Measurements from ENCODE around the gene SEC24D.

Gene SEC24D

DNA sequence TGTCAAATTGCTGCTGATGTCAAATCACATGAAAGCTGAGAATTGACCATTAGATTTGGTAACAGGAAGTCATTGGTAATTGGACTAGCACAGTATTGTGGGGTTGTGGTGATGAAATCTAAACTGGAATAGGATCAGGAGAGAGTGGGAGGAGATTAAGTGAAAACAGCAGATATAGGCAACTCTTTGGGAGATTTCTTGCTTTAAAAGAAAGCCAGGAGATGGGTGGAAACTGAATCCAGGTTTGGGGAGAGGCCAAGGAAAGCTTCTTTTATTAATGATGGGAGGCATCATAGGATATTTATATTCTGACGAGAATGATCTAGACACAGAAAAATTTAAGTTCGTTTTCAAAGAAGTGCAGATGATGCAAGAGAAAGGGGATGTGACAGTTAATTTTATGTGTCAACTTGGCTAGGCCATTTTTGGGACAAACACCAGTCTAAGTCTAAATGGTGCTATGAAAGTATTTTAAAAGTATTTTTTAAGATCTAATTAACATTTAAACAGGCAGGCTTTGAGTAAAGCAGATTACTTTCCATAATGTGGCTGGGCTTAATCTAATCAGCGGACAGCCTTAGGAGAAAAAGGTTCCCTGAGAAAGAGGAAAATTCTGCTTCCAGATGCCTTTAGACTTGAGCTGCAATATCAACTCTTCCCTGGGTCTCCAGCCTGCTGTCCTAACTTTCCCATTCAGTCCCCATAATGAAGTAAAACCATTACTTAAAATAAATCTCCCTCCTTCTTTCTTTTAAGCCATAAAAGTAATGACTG lies 24.7 kb downstream of the SEC24D start:
- TF ChIP-seq, protein P1, sequence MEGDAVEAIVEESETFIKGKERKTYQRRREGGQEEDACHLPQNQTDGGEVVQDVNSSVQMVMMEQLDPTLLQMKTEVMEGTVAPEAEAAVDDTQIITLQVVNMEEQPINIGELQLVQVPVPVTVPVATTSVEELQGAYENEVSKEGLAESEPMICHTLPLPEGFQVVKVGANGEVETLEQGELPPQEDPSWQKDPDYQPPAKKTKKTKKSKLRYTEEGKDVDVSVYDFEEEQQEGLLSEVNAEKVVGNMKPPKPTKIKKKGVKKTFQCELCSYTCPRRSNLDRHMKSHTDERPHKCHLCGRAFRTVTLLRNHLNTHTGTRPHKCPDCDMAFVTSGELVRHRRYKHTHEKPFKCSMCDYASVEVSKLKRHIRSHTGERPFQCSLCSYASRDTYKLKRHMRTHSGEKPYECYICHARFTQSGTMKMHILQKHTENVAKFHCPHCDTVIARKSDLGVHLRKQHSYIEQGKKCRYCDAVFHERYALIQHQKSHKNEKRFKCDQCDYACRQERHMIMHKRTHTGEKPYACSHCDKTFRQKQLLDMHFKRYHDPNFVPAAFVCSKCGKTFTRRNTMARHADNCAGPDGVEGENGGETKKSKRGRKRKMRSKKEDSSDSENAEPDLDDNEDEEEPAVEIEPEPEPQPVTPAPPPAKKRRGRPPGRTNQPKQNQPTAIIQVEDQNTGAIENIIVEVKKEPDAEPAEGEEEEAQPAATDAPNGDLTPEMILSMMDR (IDR thresholded peaks at IDR 0.05): no peak
- no peak for TF ChIP-seq ZFX (IDR thresholded peaks at IDR 0.05; ENCODE audit: borderline replicate concordance)
- H3K27ac ChIP-seq: no peak overlapping the region

DNA sequence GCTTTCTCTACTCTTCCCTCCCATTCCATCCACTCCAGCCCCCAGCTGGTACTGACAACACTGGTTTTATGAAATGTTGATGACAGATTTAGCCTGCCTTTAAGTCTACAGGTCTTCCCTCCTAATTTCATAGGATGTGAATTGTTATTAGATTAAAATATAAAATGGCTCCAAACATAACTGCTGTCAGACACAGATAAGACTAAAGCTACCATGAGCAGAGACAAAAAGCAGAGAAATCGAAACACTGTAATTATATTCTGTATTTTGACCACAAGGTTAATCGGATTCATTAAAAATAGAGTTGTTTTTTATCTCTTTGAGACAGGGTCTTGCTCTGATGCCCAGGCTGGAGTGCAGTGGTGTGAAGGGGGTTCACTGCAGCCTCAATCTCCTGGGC lies 28.3 kb downstream of the SEC24D start:
- no peak for TF ChIP-seq ZFX (IDR thresholded peaks at IDR 0.05; ENCODE audit: borderline replicate concordance)
- TF ChIP-seq, protein P1 (IDR thresholded peaks at IDR 0.05): no peak

DNA sequence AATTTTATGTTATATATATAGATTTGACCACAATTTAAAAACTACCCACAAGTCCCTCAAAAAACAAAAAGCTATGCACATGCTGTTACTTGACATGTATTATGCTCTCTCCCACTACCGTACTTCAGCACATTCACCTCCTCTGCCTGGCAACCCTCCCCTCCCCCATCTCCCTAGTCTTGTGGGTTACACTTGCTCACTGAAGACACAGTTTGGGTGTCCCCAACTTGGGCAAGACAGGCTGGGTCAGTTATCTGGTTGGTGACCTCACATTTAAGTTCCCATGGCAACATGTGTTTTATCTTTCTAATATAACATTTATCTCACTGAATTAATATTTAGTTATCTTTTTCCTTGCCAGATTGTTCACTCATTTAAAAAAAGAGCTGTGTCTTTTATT lies 32.7 kb downstream of the SEC24D start:
- TF ChIP-seq ZFX (IDR thresholded peaks at IDR 0.05; ENCODE audit: borderline replicate concordance): no peak
- TF ChIP-seq, protein P1 (IDR thresholded peaks at IDR 0.05): no peak

More for the DNA sequence above, 28.3 kb downstream of the SEC24D start:
- H3K27ac ChIP-seq: no peak overlapping the region

DNA sequence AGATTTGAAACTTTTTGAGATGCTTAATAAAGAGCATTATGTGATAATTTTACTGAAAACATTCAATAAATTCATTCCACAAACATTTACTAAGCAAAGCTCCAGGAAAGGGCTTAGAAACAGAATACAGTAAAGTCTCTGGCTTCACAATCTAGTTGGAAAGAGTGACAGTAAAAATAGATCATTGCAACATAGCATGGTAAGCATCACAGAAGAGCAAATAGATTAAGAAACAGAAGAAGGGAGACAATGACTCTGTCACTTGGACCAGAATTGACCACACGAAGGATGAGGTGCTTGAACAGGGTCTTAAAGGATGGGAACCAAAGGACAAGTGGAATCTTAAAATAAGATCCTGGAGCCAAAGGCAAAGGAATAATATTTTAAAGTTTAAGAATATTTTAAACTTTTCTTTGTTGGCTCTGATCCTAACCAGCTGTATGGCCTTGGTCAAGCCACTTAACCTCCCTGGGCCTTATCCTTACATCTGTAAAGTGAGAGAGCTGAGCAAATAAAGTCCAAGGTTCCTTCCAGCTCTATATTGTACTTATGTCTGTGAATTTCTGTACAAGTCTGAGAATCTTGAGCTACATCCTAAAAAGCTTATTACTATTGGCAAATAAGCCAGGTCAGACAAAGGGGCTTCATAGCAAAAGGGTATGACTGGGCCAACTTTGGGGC lies 33.9 kb downstream of the SEC24D start:
- TF ChIP-seq ZFX (IDR thresholded peaks at IDR 0.05; ENCODE audit: borderline replicate concordance): no peak
- TF ChIP-seq, protein P1 (IDR thresholded peaks at IDR 0.05): no peak

More for the DNA sequence above, 32.7 kb downstream of the SEC24D start:
- H3K27ac ChIP-seq: no peak overlapping the region

DNA sequence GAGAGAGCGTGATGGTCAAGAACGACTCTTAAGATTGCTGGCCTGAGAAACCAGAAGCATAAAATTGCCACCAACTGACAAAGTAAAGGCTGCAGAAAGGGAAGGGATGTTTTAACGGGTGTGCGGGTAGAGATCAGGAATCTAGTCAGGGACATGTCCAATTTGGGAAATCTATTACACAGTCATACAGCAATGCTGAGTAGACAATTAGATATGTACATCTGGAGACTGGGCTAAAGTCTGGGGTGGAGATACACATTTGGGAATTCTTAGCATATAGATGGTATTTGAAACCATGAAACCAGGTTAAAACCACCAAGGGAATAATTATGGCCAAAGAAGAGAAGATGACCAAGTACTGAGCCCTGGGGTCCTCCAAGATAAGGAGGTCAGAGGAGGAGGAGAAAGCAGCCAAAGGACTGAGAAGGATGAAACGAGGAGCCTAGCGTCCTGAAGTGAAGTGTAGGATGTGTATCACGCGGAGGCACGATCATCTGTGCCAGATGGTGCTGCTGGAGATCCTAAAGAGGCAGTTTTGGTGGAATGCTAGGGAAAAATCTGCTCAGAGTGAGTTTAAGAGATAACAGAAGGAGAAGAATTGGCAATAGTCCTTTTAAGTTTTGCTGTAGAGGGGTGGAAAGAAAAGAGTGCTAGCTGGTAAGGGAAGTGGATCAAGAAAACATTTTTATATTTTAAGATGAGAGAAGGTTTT lies 36.5 kb downstream of the SEC24D start:
- no peak overlapping the region for H3K27ac ChIP-seq
- no peak for TF ChIP-seq ZFX (IDR thresholded peaks at IDR 0.05; ENCODE audit: borderline replicate concordance)
- TF ChIP-seq, protein P1 (IDR thresholded peaks at IDR 0.05): no peak

More for the DNA sequence above, 33.9 kb downstream of the SEC24D start:
- no peak overlapping the region for H3K27ac ChIP-seq

DNA sequence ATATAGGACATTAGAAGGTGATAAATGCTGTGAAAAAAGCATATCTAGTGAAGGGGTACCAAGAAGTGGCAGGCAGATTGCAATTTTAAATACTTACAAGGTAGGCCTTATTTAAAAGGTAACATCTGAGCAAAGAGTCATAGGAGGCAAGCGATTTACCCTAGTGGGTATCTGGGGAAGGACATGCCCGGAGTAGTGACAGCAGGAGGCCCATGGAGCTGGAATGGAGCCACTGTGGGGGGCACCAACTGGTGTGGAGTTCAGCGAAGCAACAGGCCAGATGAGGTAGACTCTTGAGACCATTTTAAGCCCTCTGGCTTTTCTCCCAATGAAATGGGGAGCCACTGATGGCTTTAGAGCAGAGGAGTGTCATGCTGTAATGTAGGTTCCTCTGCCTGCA lies 37.3 kb downstream of the SEC24D start:
- TF ChIP-seq, protein P1 (IDR thresholded peaks at IDR 0.05): 0 out of 2 replicates have a peak, but pooled peaks have one; percentile 7
- no peak for TF ChIP-seq ZFX (IDR thresholded peaks at IDR 0.05; ENCODE audit: borderline replicate concordance)
- H3K27ac ChIP-seq: no peak overlapping the region
